ENCODE results near the gene HDGFL1.

Gene HDGFL1

GRCh38 chr6:22569281-22570184, at the start of gene HDGFL1:
HDGFL1 (plus strand) TSS chr6:22569566; CDS start chr6:22569576, 10 bp downstream.
- DNase-seq = no peak

GRCh38 chr6:22521035-22521434, 48.3 kb upstream of the HDGFL1 start:
- no peak for DNase-seq

- DNase-seq = no peak
Measured at GRCh38 chr6:22526736-22527135, 42.6 kb upstream of the HDGFL1 start.

GRCh38 chr6:22529866-22530265, 39.5 kb upstream of the HDGFL1 start:
- no peak for DNase-seq

GRCh38 chr6:22530506-22530905, 38.9 kb upstream of the HDGFL1 start:
- DNase-seq = no peak

- no peak for DNase-seq
Measured at GRCh38 chr6:22536122-22536521, 33.2 kb upstream of the HDGFL1 start.

- no peak for DNase-seq
Measured at GRCh38 chr6:22544476-22544875, 24.9 kb upstream of the HDGFL1 start.

GRCh38 chr6:22545051-22545450, 24.3 kb upstream of the HDGFL1 start:
- DNase-seq = no peak

- DNase-seq = no peak
Measured at GRCh38 chr6:22546236-22546635, 23.1 kb upstream of the HDGFL1 start.

GRCh38 chr6:22550971-22551670, 18.2 kb upstream of the HDGFL1 start:
- DNase-seq = no peak

- no peak for DNase-seq
Measured at GRCh38 chr6:22556266-22556665, 13.1 kb upstream of the HDGFL1 start.

GRCh38 chr6:22557007-22557406, 12.4 kb upstream of the HDGFL1 start:
- no peak for DNase-seq

GRCh38 chr6:22558288-22558882, 11.0 kb upstream of the HDGFL1 start:
- DNase-seq = no peak

- DNase-seq = no peak
Measured at GRCh38 chr6:22568854-22569253, 512 bp upstream of the HDGFL1 start.

GRCh38 chr6:22570185-22570551, 802 bp downstream of the HDGFL1 start:
- DNase-seq = no peak

GRCh38 chr6:22575190-22575589, 5.8 kb downstream of the HDGFL1 start:
- DNase-seq = no peak

- DNase-seq = no peak
Measured at GRCh38 chr6:22579439-22579838, 10.1 kb downstream of the HDGFL1 start.

GRCh38 chr6:22580337-22580736, 11.0 kb downstream of the HDGFL1 start:
- DNase-seq = no peak

GRCh38 chr6:22582417-22583205, 13.2 kb downstream of the HDGFL1 start:
- no peak for DNase-seq

- DNase-seq = no peak
Measured at GRCh38 chr6:22583230-22583629, 13.9 kb downstream of the HDGFL1 start.

GRCh38 chr6:22583927-22584326, 14.6 kb downstream of the HDGFL1 start:
- DNase-seq = no peak

GRCh38 chr6:22589118-22589517, 19.8 kb downstream of the HDGFL1 start:
- no peak for DNase-seq

GRCh38 chr6:22590423-22590822, 21.1 kb downstream of the HDGFL1 start:
- no peak for DNase-seq
